IPS-11a (cell line): ENCODE results near the gene RBM11.
"Not testable (repeated sequence)": the region's sequence is repeated elsewhere in the genome, so short reads cannot be mapped to it uniquely, and the experiment has no call there.

Source experiments
- H3K4me3 ChIP-seq: one replicate; pipeline ENCODE4 v1.5.1; 2013; ENCODE audit warnings: low read depth, low read length, control low read depth

The RBM11 gene, protein sequence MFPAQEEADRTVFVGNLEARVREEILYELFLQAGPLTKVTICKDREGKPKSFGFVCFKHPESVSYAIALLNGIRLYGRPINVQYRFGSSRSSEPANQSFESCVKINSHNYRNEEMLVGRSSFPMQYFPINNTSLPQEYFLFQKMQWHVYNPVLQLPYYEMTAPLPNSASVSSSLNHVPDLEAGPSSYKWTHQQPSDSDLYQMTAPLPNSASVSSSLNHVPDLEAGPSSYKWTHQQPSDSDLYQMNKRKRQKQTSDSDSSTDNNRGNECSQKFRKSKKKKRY

DNA sequence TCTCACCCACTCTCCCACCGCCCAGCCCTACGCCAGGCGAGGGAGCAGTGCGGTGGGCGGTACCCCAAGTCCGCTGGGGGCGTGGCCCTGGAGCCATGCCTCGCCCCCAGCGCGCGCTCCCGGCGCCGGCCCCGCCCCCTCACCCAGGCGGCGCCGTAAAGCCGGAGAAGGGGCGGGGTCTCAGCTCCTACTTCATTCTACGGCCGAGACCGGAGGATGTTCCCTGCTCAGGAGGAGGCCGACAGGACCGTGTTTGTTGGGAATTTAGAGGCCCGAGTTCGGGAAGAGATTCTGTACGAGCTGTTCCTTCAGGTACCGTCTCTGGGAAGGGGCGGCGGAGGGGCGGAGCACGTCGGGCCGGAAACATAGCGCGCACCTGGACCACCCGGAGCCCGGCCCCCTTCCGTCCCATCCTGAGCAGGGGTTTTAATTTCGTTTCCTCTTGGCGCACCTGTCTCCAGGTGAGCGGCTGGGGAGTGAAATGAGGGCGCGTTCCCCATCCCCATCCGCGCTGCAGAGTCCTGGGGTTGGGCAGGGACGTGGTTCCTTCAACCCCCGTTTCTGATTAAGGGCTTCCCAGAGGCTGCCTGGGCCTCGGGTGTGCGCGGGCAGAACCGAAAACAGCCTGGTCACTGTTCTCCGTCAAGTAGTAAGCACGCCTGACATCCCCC lies at the start of gene RBM11:
Gene RBM11 (plus strand): TSS at position 187 of the 671 bp plus-strand sequence. CDS start 30 bp downstream, at position 217.
- H3K4me3 ChIP-seq = peak within 1 kb of the TSS; percentile 77

DNA sequence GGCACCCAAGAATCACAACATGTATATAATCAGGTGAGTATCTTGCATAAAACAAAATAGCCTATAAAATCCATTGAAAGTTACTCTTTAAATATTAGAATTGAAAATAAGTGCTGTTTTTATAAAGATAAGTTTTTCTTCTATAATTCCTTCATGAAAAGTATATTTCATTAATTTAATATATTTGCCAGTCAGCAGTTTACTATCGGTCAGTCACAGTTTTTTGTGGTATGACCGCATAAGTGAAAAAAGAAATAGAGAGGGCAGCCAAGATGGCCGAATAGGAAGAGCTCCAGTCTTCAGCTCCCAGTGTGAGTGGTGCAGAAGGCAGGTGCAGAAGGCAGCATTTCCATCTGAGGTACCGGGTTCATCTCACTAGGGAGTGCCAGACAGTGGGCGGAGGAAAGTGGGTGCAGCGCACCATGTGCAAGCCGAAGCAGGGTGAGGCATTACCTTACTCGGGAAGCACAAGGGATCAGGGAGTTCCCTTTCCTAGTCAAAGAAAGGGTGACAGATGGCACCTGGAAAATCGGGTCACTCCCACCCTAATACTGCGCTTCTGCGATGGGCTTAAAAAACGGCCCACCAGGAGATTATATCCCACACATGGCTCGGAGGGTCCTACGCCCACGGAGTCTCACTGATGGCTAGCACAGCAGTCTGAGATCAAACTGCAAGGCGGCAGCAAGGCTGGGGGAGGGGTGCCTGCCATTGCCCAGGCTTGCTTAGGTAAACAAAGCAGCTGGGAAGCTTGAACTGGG lies 49.3 kb upstream of the RBM11 start:
- H3K4me3 ChIP-seq = not testable (repeated sequence)

DNA sequence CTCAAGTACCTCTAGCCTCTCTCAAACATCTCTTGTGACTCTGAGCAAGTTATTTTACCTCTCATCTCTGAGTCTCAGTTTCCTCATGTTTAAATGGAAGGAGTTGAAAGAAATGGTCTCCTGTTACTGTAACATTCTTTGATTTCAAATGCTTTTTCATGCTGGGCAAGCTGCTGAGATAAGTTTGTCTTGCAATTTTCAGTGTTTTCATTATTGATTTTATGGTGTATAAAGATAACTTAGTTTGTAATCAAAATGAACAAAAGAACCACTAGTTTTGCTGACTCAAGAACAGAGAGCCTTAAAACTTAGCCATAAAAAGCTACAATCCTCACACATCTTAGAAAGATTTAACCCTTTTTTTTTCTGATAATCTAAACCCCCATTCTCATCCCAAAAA lies 9.7 kb upstream of the RBM11 start:
- no peak overlapping the region for H3K4me3 ChIP-seq

DNA sequence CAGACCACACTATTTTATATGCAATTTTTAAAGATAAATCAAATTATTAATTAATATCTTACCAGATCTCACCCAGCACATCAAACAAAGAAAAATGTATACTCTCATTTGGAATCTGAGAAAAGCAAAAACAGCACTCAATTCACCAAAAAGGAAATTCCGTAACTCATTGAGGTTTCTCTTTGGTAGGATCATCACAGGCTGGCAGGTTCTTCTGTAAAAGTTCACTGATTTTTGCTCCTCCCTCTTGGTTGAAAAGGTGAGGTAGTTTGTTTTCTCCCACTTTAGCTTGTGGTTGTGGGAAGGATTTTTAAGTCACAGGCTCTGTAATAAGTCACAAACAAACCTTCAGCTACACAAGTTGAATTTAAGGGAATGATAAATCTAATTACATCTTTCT lies 5.2 kb upstream of the RBM11 start, which contains the start of gene LIPI:
Gene LIPI (minus strand): TSS at position 218 of the 400 bp plus-strand sequence. CDS start 110 bp downstream, at position 108.
- no peak within 1 kb of the TSS for H3K4me3 ChIP-seq

DNA sequence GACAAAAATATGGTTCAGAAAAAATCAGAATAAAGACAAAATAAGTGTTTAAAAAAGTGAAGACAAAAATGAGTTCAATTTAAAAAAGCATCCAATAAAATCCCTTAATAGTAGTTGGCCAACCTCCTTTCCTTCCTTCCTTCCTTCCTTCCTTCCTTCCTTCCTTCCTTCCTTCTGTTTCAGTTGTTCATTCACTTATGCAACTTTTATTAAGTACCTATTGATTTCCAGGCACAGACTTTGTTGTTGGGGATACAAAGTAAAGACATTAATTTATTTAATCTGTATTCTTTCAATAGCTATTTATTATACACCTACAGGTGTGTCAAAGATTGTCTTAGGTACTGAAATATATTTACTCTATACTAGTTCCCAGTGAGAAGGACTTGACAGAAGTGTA lies 2.8 kb upstream of the RBM11 start:
- no peak overlapping the region for H3K4me3 ChIP-seq

DNA sequence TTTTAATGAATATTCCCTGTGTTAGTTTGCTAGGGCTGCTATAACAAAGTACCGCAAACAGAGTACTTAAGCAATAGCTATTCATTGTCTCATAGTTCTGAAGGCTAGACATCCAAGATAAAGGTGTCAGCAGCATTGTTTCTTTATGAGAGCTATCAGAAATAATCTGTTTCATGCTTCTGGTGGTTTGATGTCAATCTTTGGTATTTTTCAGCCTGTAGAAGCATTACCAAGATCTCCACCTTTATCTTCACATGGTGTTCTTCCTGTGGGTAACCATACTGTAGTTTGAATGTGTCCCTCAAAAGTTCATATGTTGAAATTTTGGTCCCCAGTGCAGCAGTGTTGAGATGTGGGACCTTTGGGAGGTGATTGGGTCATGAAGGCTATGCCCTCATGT lies 7.4 kb downstream of the RBM11 start:
- no peak overlapping the region for H3K4me3 ChIP-seq

DNA sequence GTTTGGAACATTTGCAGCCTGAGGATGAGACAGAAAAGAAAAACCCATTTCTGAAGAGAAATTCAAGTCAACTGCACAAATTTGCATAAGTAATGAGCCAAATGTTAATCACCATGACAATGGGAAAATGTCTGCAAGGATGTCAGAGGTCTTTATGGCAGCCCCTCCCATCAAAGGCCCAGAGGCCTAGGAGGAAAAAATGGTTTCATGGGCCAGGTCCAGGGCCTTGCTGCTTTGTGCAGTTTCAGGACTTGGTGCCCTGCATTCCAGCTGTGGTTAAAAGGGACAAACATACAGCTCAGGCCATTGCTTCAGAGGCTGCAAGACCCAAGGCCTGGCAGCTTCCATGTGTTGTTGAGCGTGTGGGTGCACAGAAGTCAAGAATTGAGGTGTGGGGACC lies 13.4 kb downstream of the RBM11 start:
- no peak overlapping the region for H3K4me3 ChIP-seq

DNA sequence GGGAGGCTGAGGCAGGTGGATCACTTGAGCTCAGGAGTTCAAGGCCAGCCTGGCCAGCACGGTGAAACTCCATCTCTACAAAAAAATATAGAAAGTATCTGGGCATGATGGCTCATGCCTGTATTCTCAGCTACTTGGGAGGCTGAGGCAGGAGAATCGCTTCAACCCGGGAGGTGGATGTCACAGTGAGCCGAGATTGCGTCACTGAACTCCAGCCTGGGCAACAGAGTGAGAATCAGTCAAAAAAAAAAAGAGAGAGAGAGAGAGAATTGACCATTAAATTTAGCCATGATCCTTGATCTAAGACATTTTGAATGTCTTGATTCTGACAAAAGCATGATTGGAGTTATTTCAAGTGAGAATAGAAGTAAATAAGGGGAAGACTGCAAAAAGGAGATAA lies 19.1 kb downstream of the RBM11 start:
- H3K4me3 ChIP-seq = no peak overlapping the region

DNA sequence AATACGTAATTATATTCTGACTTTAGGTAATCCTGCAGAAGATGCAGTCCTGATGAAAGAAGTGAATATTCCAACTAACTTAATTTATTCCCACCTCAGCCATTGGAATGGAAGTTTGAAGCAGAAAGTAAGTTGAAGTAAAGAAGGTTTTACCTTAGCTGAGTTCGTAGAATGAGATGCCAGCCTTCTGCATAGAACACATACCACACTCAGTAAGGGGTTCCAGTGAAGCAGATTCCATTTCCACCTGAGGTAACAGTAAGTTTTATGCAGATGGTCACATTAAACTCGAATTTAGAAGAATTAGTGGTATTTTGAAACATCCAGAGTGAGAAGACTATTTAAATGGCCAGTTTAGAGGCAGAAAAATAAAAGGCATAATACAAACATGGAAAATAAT lies 20.2 kb downstream of the RBM11 start:
- no peak overlapping the region for H3K4me3 ChIP-seq

DNA sequence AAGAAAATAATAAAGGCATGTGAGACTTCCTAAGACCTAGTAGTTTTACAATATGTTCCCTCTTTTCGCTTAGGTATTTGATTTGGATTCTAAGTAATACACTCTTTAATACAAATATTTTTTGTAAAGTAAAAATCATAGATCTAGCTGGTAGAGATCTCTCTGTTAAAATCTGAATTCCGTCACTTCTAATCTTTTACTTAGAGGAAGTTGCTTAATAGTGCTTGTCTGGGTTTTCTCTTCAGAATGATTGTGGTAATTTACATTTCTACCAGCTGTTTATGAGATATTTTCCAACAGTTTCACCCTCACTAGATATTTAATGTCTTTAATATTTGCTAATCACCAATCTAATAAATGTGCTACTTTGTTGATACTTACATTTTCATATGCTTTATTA lies 23.3 kb downstream of the RBM11 start:
- no peak overlapping the region for H3K4me3 ChIP-seq

DNA sequence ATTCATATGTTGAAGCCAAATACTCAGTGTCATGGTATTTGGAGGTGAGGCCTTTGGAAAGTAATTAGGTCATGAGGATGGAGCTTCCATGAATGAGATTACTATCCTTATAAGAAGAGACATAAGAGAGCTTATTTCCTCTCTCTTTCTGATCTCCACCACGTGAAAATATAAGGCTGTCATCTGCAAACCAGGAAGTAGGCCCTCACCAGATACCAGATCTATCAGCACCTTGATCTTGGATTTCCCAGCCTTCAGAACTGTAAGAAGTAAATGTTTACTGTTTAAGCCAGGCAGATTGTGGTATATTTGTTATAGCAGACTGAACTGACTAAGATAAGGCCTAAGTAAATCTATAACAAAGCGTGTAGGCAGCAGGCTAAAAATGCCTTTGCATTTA lies 25.3 kb downstream of the RBM11 start:
- H3K4me3 ChIP-seq = no peak overlapping the region

DNA sequence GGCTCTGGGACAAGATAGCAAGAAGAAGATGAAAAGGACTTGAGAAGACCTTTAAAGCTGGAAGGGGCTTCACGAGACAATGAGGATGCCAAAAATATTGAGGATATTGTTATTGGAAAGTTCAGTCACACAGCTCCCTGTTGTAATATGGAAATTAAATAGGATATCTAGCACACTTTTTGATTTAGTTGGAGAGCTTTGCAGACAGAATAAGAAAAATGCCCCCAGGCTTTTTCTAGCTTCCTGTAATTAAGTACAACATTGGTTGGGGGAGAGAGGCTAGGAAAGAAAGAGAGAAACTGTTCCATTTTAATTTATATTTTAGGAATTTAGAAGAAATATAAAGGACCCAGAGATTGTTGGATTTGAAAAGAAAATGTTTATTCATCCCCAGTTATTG lies 27.5 kb downstream of the RBM11 start:
- no peak overlapping the region for H3K4me3 ChIP-seq

DNA sequence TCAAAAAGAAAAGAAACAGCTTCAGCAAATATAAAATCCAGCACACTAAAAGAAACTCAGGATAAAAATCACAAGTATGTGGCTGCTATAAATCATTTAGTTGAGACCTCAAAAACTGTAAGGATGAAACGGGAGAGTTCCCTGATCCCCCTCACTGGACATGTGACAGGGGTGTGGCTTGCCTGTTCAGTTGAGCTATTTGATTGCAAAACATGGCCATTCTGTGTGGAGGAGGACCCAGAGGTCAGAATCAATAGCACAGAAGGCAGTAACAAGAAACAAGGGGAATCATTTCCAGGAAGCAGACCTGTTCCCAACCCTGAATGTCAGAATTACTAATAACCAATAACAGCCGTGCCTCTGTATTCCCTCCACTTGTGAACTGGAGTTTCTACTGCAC lies 27.9 kb downstream of the RBM11 start:
- no peak overlapping the region for H3K4me3 ChIP-seq

DNA sequence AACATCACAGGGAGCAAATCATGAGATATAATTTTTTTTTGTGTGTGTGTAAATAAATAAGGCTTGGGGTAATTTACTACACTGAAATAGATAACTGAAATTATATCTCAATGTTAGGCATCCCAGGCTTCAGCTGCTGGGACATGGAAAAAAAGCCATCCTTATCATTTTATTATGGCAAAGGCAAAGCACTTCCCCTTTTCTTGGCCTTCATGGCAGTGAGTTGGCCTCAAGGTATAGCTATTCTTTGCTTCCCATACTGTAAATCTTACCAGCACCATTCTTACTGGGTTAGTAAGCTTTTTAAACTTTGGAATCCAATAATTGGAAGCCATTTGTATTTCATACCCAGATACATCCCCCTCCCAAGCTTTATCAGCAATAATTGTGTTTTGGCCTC lies 29.0 kb downstream of the RBM11 start:
- no peak overlapping the region for H3K4me3 ChIP-seq

DNA sequence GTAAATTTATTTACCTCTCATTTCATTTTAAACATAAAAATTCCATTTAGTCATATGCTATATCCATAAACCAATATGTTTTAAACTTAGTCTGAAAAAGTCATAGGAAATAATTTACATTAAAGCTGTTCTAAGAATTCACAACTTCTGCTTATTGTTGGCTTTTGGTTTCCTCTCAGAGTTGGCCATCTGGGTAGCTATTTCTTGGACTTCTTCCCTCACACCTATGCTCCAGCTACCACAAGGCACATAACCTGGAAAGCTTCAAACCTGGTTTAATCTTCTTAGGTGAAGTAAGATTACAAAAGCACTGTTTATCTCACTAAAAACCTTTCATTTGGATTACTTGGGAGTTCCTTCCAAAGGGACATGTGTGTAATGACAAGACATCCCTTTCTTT lies 29.8 kb downstream of the RBM11 start:
- no peak overlapping the region for H3K4me3 ChIP-seq

DNA sequence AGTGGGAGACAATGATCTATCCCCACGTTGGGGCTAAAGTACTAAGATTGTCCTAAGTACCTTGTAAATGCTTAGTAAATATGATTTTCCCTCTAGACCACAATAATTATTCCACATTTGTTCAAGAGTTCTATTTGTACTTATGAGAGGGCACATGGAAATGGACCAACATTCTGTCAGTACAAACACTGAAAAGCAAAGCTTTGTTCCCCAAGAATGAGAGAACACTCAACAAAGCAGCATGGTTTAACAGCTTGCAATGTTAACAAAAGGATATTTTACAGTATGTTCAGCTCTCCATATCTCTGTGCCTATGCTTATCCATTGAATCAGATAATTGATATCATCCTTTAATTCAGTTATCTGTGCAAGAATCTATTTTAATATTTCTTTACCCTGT lies 35.4 kb downstream of the RBM11 start:
- no peak overlapping the region for H3K4me3 ChIP-seq

DNA sequence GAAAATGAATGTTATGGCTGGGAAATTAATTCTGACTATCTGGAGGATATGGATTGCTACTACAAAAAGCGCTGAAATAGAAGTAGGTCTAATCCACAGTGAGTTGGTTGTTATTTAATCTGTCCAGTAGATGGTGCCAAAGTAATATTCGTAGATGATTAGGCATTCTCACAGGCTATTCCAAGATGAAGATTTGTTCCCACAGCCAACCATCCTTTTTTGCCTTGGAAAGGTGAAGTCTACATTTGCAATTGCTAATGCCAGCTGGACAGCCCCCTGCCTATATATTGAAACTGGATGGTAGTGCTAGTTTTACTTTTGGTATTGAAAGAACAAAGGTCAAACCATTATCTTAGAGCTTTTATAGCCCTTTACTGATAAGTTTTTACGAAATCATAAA lies 43.8 kb downstream of the RBM11 start:
- H3K4me3 ChIP-seq = no peak overlapping the region

DNA sequence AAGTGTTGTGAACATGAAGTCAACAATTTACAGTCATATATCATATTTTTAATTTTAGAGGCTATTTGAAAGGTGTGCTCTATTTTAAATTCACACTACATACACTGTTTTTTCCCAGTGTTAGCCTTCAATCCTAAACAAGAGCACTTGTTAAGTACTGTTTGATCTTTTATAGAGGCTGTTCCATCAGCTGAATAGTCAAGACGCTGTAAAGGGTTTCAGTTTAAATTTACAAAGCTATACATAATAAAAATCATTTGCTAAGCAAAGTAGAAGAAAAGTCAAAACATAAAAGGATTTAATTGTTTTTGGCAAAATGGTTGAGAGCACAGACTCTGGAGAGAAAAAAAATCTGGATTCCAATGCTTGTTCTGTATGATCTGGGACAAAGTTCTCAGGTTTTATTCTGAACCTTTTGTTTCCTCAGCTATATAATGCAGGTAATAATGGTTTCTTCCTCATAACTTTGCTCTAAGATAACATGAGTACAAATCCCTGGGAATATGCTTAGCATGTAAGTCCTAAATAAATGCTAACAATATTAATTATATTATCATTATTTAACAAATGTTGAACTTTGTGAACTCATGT lies 44.3 kb downstream of the RBM11 start:
- no peak overlapping the region for H3K4me3 ChIP-seq

DNA sequence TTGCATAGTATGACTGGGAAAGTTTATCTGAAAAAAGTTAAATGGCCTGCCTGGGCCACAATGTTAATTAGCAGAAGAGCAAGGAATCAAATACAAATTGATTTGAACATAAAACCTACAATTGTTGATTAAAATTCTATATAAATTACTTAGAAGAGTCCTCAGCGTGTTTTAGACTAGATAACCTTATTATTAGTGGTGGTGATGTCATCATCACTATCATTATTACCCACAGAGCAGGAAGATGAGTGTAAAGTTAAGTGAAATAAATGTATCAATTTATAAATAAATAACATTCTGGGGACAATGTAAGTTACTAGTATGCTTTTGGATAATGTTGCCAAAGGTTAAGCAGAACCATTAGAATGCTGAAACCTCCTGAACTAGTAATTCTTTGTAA lies 46.1 kb downstream of the RBM11 start:
- H3K4me3 ChIP-seq = no peak overlapping the region

DNA sequence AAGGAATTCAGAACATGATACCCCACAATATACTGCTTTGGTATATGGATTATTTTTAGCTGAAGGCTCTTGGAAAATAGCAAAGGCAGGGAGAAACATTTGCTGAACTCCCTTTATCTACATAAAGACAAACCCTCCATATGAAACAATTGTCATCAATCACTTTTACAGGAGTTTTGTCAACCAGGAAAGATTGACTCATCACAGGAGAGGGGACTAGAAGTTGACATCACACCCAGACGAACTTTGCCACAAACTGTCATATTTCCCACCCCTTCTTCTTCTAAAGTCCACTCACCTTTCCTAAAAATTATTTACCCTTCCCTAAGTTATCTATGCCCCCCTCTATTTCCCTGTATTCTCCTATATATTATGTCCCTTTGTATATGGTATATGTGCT lies 47.9 kb downstream of the RBM11 start:
- no peak overlapping the region for H3K4me3 ChIP-seq

DNA sequence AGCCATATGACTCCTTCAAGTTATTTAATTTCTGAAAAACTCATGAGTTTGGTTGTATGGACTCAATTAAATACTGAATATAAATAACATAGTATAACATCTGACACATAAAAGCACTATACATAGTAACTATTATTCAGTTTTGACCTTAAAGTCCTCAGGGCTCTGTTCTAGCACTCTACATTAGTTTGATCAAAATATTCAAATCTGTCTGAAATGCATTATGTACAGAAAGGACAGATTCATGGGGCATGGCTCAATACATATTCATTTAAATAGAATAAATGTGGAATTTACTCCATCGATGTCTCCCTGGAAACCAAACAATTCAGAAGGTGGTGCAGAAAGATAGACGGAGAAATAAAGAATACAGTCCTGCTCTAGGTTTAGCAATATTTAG lies 49.1 kb downstream of the RBM11 start:
- no peak overlapping the region for H3K4me3 ChIP-seq

DNA sequence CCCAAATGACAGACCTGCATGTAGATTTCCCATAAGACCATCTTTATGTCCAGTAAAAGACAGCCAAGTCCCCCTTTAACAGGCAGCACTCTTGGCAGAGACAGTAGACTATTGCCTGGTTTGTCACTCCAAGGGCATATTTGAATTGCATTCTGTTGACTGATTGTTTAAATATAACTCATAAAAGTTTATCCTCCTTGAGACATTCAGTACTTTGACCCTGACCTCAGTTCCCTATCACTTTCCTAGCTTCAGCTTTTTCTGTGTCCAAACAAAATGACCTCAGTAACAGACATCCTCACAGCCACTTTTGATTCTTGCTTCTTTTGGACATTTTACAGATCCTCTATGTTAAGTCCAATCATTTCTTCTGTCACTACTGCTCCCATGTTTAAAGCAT lies 51.1 kb downstream of the RBM11 start:
- H3K4me3 ChIP-seq = no peak overlapping the region
